Left ventricle myocardium superior (tissue), 1 donor: ENCODE measurements around the gene ILF2. TPM values are rescaled to one million over a fixed set of nuclear protein-coding genes. Genes with fewer than 3 reads are reported as not detected.
A peak's percentile ranks its signal among the peaks of the same experiment; 100 is the strongest.
"Not testable (repeated sequence)": the region's sequence is repeated elsewhere in the genome, so short reads cannot be mapped to it uniquely, and the experiment has no call there.

Source experiments
- ATAC-seq: fragments of 200-7000 bp; cut with Tn5 transposase; one replicate; pipeline ENCODE4 v1.9.1; 2020; ENCODE audit warnings: mild to moderate bottlenecking, moderate library complexity
- DNase-seq: peaks from one replicate; pipeline ENCODE4 v3.0.0-alpha.2; 2020
- intact Hi-C: fragments of 100-400 bp; cut with micrococcal nuclease; formaldehyde crosslinking; loops from one replicate; pipeline ENCODE4 v1.11.0; 2022
- total RNA-seq: library from RNA; stranded (reverse); fragmentation: NEBNext Ultra II Directional; extraction: Animal tissue kit (Norgen Biotek cat#: 25700); gene quantifications from one replicate; pipeline ENCODE4 v1.2.1, GENCODE V29; 2021
- donor health status: DM: no; HTN: yes; CAD: no; lungs with severe emphysema.

The ILF2 gene
- total RNA-seq, 1 donor from 2014 or later: 56.9 TPM

DNA sequence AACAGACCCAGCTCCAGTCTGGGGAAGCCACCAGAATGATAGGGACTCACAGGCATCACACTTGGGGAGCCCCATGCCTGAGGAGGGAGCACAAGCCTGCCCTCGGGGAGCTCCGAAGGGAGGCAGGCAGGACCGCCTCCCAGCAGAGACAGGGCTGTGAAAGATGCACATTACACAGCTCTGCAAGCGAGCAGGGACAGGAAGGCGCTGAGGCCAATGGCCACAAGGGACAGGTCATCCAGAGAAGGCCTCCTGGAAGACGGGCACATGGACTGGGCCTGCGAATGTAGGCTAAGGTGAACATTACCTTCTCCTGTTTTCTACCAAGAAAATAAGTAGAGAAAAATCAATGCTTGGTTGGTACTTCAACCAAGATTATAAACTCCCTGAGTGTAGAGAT, 11.9 kb upstream of the ILF2 start:
- DNase-seq: no peak
- intact Hi-C loops: no loop called here
- ATAC-seq: no peak

DNA sequence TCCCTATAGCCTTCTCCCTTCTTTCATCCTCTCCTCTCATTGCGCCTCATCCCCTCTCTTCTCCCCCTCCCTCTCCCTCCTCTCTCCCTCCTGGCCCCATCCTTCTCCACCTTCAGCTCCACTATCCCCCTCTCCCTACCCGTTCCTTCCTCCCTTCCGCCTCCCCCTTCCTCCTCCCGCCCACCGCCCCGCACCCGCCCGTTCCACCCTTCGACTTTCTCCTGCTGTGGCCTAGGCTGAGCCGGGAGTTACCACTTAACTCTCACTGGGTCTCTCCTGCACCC, 9.3 kb upstream of the ILF2 start:
- ATAC-seq: no peak
- DNase-seq: no peak
- intact Hi-C loops: no loop called here

DNA sequence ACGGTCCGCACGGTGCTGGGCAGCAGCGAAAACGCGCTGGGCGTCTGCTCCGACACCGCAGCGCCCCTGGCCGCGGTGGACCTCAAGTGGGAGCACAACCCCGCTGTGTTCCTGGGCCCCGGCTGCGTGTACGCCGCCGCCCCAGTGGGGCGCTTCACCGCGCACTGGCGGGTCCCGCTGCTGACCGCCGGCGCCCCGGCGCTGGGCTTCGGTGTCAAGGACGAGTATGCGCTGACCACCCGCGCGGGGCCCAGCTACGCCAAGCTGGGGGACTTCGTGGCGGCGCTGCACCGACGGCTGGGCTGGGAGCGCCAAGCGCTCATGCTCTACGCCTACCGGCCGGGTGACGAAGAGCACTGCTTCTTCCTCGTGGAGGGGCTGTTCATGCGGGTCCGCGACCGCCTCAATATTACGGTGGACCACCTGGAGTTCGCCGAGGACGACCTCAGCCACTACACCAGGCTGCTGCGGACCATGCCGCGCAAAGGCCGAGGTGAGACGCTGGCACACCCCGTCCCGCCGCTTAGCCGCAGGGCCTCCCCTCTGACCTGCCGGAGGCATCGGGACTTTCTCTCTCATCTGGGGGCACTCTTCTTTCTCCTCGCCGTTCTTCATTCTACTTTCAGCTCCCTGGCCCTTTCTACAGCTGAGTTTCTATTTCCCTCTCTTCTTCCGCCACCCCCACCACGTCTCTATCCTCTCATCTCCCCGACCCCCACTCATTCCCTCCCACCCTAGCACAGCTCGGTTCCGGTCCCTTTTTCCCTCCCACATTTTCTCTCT, 8.7 kb upstream of the ILF2 start:
- DNase-seq (peak; percentile 46), ATAC-seq (peak; percentile 46)
- intact Hi-C loops: loop anchor here (5.0 kb wide), 1 partner anchor 93 kb away; no protein-coding TSS in a partner anchor

DNA sequence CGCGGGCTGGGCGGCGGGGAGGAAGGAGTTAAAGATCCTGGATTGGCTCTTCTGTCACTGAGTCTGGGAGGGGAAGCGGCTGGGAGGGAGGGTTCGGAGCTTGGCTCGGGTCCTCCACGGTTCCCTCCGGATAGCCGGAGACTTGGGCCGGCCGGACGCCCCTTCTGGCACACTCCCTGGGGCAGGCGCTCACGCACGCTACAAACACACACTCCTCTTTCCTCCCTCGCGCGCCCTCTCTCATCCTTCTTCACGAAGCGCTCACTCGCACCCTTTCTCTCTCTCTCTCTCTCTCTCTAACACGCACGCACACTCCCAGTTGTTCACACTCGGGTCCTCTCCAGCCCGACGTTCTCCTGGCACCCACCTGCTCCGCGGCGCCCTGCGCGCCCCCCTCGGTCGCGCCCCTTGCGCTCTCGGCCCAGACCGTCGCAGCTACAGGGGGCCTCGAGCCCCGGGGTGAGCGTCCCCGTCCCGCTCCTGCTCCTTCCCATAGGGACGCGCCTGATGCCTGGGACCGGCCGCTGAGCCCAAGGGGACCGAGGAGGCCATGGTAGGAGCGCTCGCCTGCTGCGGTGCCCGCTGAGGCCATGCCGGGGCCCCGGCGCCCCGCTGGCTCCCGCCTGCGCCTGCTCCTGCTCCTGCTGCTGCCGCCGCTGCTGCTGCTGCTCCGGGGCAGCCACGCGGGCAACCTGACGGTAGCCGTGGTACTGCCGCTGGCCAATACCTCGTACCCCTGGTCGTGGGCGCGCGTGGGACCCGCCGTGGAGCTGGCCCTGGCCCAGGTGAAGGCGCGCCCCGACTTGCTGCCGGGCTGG, 7.9 kb upstream of the ILF2 start, which contains the start of gene NPR1:
Gene NPR1, plus strand, starts transcription at position 170 of the 818 bp plus-strand sequence. Its CDS starts 421 bp downstream, at position 591.
- intact Hi-C loops: loop anchor here (5.0 kb wide), 1 partner anchor 94 kb away; no protein-coding TSS in a partner anchor
- ATAC-seq (peak; percentile 83), DNase-seq (peak; percentile 78)

DNA sequence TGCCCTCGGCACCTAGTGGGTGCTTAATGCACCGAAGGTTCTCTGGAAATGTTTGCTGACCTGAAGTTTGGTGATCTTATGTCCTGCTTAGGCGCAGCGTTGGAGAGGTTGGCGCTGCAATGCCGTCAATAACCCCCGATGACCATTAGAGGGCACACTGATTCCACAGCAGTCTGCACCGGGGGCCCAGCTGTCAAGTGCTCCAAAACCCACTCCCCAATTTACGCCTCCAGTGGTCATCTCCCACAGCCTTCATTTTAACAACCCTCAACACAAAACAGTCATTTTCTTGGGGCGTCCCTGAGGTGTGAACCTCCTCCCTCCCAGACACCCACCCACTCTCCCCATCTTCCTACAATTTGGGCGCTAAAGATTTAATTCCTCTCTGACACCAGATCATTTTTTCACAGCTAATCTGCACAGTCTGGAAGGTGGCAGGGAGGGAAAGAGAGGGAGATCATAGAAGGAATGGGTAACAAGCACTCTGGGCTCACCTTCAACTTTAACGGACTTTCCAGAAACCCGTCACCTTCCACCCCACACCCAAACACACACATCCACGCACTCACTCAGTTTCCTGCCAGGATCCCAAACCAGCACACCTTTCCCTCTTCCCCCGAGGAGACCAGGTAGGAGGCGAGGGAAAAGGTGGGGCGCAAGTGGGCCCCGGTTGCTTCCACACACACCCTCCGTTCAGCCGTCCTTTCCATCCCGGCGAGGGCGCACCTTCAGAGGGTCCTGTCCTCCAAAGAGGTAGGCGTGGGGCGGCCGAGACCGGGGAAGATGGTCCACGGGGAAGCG, 7.1 kb upstream of the ILF2 start:
- intact Hi-C loops: loop anchor here (5.0 kb wide), 1 partner anchor 94 kb away; no protein-coding TSS in a partner anchor
- DNase-seq (peak; percentile 61), ATAC-seq (peak; percentile 78)

DNA sequence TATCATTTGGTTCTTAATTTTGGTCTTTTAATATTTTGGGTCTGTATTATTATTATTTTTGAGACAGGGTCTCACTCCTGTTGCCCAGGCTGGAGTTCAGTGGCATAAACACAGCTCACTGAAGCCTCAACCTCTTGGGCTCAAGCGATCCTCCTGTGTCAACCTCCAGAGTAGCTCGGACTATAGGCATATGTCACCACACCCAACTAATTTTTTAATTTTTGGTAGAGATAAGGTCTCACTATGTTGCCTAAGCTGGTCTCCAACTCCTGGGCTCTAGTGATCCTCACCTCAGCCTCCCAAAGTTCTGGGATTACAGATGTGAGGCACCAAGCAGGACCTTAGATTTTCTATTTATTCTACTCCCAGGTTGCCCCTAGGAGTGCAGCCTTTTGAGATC, 2.7 kb upstream of the ILF2 start:
- ATAC-seq: no peak
- DNase-seq: no peak
- intact Hi-C loops: no loop called here

DNA sequence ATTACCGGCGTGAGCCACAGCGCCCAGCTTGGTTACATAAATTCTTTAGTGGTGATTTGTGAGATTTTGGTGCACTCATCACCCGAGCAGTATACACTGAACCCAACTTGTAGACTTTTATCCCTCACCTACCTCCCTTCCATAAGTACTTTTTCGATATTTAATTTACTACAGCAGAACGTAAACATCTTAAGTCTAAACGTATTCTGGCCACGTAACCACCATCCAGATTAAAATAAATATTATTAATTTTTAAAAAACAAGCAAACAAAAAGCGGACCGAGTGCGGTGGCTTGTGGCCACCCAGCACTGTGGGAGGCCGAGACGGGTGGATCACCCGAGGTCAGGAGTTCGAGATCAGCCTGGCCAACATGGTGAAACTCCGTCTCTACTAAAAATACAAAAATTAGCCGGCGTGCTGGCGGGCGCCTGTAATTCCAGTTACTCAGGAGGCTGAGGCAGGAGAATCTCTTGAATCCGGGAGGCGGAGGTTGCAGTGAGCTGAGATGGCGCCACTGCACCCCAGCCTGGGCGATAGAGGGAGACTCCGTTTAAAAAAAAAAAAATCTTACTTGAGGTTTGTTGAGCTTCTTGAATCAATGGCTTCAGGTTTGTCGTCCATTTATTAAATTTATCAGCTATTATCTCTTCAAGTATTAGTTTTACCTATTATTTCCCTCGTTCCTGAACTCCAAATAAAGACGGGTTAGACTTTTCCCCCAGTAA, 998 bp upstream of the ILF2 start:
- intact Hi-C loops: not testable (repeated sequence)
- peak; percentile 28 for ATAC-seq
- DNase-seq: peak; percentile 58

DNA sequence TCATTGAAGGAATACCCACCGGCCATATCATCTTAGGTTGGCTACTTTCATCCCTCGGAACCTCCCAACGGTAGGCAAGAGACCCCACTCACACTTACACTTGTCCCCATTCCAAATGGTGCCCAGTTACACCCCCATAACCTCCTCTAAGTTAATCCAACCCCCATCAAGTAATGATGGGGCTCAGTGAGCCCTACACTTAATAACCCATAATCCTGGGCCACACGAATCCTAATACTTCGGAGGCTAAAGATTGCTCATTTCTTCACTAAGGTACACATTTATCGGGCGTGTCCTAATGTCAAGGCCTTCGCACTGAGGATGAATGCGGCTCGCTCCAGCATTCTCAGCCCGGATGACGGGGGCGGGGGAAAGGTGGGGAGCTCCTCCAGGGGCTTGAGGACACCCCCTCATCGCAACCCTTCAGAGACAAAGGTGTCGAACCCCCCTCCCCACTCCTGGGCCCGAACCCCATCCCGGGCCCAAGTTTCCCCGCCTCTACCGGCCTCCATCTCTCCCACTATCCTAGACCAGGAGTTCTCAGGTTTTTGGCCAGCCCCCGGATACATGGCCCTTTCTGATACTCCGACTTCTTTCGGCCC, 435 bp downstream of the ILF2 start:
- intact Hi-C loops: no loop called here
- ATAC-seq (peak; percentile 18), DNase-seq (peak; percentile 37)

DNA sequence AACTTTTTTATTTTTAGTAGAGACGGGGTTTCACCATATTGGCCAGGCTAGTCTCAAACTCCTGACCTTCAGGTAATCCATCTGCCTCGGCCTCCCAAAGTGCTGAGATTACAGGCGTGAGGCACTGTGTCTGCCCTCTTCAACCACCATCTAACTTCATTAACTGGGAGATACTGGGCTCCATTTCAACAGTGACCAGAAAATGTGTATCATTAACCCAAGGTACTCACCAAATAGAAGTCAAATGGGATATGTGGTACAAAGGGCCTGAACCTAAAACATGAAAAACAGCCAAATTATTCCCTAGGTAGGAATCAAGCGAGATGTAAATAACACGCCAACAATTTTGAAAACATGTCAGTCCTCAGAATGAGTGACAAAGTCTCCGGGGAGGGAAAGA, 1.2 kb downstream of the ILF2 start:
- ATAC-seq (no peak), DNase-seq (no peak)
- intact Hi-C loops: no loop called here

DNA sequence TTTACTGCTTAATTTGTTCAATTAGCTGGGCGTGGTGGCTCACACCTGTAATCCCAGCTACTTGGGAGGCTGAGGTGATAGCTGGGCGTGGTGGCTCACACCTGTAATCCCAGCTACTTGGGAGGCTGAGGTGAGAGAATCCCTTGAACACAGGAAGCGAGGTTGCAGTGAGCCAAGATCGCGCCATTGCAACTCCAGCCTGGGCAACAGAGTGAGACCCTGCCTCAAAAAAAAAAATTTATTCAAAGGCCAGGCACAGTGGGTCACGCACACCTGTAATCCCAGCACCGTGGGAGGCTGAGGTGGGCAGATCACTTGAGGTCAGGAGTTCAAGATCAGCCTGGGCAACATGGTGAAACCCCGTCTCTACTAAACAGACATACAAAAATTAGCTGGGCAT, 2.1 kb downstream of the ILF2 start:
- intact Hi-C loops, DNase-seq, ATAC-seq: not testable (repeated sequence)

DNA sequence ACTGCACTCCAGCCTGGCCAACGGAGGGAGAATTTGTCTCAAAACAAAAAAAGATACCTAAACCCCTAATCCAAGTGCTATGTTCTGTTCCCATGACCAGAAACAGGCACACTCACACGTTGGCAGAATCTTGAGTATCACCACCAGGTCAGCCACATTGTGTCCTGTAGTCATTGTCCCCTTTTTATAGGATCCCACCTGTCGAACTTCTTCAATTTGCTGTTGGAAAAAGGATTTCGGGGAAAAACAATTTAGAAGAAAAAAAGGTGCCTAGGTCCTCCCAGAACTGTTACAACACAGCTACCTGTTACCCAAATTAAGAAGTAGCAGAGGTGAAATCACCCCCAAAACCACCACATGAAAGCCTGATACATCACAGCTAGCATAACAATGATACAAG, 3.4 kb downstream of the ILF2 start:
- ATAC-seq (no peak), DNase-seq (no peak)
- intact Hi-C loops: no loop called here

DNA sequence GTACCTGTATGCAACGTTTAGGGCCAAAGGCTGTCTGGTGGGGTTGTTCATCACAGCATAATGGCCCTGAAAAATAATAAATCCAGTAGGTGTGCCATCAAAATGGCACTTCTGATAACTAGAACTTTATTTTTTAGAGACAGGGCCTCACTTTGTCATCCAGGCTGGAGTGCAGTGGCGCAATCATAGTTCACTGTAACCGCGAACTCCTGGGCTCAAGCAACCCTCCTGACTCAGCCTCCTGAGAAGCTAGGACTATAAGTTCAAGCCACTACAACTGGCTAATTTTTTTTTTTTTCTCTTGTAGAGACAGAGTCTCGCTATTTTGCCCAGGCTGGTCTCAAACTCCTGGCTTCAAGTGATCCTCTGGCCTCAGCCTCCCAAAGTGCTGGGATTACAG, 7.6 kb downstream of the ILF2 start:
- DNase-seq: no peak
- intact Hi-C loops: no loop called here
- no peak for ATAC-seq

DNA sequence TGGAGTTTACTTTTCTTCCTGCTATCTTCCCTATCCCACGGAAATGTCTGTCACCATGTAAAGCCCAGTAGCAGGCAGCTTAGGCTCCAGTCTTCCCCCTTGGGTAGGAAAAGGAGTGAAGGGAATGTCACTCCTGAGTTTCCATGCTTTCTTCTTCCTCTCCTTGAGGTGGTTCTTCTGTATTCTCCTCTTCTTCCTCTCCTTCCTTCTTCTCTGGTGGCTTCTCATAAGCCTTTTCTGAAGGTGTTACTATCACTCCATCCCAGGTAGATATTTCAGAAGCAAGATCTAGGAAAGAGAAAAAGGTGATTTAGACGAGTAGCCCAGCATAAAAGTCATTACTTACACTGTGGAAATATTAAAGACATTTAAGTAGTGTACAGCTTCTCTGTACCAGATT, 8.5 kb downstream of the ILF2 start:
- DNase-seq: no peak
- ATAC-seq: no peak
- intact Hi-C loops: no loop called here

DNA sequence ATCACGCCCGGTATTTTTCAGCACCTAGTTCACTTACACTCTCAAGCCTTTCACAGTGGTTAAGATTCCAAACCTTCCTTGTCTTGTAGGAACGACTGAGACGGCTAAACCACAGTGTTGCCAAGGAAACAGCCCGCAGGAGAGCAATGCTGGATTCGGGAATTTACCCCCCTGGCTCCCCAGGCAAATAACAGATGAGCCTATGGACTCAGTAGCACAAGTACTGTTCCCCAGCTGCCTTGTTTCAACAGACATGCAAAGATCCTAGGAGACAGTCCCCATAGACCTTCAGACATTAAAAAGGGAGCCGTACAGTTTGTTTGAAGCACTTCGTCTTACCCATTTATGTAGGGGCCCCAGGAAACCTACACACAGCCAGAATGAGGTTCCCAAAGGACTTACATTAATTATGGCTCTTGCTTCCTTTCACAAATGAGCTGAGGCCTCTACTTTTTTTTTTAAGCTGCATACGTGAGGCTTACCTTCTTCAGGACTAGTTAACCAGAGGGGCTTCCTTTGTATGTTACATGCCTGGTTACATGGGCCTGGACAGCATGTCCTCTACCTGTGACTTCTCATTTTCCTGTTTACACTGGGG, 9.6 kb downstream of the ILF2 start:
- no peak for DNase-seq
- intact Hi-C loops: no loop called here
- no peak for ATAC-seq

DNA sequence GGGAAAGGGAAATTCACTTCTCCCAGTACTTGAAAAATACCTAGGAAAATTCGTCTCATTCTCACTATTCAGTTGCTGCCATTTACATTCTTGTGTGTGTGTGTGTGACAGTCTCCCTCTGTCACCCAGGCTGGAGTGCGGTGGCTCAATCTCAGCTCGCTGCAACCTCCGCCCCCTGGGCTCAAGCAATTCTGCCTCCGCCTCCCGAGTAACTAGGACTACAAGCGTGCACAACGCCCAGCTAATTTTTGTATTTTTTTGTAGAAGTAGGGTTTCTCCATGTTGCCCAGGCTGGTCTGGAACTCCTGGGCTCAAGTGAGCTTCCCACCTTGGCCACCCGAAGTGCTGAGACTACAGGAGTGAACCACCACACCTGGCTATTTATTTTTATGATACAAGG, 11.1 kb downstream of the ILF2 start:
- intact Hi-C loops: no loop called here
- no peak for DNase-seq

DNA sequence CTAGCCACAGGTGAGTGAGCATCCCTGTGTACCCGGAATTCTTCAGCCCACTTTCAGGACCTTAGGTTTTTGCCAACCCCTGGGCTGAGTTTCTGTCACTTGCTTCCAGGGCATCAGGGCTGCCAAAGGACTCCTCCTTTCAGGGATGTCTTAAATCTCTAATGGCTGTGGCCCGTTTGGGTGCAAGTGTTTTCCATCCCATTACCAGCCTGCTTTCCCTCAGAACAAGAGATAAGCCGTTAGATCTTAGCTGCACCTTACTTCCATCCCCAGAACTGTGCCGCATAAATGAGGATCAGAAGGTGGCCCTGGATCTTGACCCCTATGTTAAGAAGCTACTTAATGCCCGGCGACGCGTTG, 11.6 kb downstream of the ILF2 start:
- ATAC-seq: no peak
- intact Hi-C loops: no loop called here
- DNase-seq: no peak

More for the DNA sequence above, 11.1 kb downstream of the ILF2 start:
- no peak for ATAC-seq

DNA sequence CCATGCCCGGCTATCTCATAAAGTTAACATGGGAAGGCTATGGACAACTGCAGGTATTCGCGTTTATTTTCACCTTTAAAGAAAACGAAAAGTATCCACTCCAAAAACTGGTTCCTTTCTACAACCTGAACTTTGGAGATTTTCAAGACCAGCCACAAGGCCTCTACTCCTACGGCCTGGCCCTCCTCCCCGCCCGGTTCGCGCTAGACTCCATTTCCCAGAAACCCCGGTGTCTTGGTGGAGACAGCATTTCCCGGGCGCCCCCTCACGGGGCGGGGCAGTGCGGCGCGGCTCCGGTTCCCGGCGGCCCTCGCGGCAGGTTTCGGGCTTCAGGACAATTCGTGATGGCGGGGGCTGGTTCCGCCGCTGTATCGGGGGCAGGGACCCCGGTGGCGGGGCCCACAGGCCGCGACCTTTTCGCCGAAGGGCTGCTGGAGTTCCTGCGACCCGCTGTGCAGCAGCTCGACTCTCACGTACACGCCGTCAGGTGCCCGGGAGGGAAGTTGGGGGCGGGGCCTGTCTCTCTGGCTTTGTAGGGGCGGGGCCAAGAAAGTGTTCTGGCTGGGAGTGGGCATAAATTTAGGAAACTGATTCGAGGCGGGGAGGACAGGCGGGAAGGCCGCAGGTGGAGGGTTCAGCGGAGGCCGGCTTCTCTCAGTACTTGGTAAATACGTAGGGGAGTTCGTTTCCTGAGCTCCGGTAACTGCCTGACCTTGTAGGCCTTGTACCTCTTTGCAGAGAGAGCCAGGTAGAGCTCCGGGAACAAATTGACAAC, 12.2 kb downstream of the ILF2 start, which contains the start of gene SNAPIN:
Gene SNAPIN, plus strand, starts transcription at position 304 of the 775 bp plus-strand sequence. Its CDS starts 41 bp downstream, at position 345.
- DNase-seq (peak; percentile 95), ATAC-seq (peak; percentile 98)
- intact Hi-C loops: no loop called here
